ACHN (cell line): Measurements from ENCODE around the gene TUBA3D.
"Not testable (repeated sequence)": the region's sequence is repeated elsewhere in the genome, so short reads cannot be mapped to it uniquely, and the experiment has no call there.

ENCODE experiments used
- DNase-seq: peaks from one replicate; pipeline ENCODE4 v3.0.0-alpha.2; 2015
- in situ Hi-C: cut with HindIII; loops from 2 replicates; pipeline ENCODE4 v1.10.0; 2017; ENCODE audit warnings: low sequenced_read_pairs, low pct_ligation_motif_present, low pct_unique_long_range_greater_than_20kb

The TUBA3D gene

DNA sequence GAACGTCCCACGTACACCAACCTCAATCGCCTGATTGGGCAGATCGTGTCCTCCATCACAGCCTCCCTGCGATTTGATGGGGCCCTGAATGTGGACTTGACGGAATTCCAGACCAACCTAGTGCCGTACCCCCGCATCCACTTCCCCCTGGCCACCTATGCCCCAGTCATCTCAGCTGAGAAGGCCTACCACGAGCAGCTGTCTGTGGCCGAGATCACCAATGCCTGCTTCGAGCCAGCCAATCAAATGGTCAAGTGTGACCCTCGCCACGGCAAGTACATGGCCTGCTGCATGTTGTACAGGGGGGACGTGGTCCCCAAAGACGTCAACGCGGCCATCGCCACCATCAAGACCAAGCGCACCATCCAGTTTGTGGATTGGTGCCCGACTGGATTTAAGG lies 4.4 kb downstream of the TUBA3D start:
- DNase-seq, in situ Hi-C loops: not testable (repeated sequence)

- DNase-seq, in situ Hi-C loops: not testable (repeated sequence)
These were observed 6.7 kb downstream of the TUBA3D start for GRCh38 chr2:131482506-131483155.

- in situ Hi-C loops, result not testable (repeated sequence)
These were observed 8.3 kb downstream of the TUBA3D start for GRCh38 chr2:131483981-131484820.

GRCh38 chr2:131484906-131485460 lies 9.1 kb downstream of the TUBA3D start:
- in situ Hi-C loops, DNase-seq: not testable (repeated sequence)

More at GRCh38 chr2:131483981-131484820, 8.3 kb downstream of the TUBA3D start:
- not testable (repeated sequence) for DNase-seq

GRCh38 chr2:131486201-131486902 lies 10.4 kb downstream of the TUBA3D start:
- in situ Hi-C loops, DNase-seq: not testable (repeated sequence)

DNA sequence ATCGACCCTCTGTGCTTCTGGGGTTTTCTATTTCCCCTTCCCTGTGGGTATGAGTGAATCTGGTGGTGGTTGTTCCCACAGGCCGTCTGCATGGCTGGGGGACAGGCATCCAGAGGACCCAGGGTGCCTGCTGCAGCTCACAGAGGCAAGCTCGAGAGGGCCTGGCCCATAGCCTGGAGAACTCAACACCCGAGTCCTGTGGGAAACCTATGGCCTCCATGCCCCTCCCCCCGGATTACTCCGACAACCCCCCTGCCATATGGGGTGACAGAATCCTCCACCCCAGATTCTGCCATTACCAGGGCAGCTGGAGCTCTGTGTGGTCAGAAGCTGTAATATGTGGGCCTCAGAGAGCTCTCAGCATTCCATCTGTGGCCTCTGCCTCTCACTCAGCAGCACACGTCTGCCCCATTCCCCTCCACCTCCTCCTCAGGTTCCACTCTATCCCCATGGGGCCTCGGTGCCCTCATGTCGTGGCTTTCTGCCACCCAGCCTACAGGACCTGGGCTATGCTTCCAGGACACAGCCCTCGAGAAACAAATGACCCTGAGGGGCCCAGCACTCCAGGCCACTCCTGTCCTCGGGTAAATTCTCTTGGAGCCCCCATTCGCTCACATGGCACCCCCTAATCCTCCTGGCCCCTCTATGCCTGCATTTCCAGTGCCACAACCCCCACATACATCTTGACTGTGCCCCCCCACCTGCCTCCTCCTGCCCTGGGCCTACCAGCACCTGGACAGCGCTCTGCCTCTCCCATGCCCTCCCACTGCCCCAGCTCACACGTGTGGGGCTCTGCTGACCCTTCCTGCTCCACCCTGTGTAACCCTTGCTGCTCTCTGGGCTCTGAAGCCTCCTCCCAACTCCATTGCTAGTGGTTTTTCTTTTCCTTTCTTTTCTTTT lies 12.6 kb downstream of the TUBA3D start:
- in situ Hi-C loops, result no loop called here

DNA sequence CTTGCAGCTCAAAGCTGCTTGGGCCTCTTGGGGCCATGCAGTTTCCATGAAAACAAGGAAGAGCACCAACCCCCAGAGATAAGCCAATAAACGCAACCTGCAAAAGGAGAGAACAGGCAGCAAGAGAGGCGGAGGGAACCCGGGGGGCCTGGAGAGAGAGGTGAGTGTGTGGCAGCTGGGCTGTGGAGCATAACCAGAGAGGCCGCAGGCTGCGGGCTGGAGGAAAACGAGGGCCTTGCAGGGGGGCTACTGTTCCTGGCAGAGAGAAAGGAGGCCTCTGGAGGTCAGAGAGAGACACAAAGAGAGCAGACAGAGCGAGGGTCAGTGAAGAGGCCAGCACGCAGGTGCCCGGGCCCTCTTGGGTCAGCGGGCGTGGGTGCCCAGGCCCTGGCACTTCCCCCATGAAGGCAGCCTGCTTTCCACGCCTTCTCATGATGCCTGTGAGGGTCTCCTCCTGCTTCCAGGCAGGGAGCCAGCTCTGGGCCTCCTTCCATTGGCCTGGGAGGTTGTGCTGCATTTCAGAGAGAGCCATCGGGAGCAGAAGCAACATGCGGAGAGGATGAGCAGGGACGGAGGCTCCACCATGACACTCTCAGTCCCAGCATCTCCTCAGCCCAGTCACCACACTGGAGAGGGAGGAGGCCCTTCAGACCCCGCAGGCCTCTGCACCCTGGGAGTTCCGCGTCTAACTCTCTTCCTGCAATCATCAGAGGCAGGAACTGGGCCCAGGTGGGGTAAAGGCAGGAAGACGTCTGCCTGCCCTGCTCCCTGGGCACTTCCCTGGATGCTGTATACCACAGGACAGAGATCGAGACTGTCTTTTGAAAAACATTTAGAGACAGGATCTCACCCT lies 14.9 kb downstream of the TUBA3D start:
- DNase-seq, result peak; percentile 6
- in situ Hi-C loops, result not testable (repeated sequence)

More for the DNA sequence above, 12.6 kb downstream of the TUBA3D start:
- no peak for DNase-seq

DNA sequence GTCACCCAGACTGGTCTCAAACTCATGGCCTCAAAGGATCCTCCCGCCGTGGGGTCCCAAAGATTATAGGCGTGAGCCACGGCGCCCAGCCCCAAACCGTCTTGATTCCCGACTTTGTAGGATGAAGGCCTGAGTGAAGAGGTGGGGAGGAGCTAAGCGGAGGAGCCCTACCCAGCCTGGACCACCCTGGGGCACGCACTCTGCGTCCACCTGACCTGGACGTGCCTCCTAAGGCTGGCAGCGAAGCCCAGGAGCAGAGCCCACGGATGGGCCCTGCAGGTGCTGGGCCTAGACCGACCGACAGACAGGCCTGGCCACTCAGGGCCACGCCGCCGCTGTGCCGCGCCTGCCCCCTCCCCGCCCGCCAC lies 15.5 kb downstream of the TUBA3D start:
- peak; percentile 7 for DNase-seq
- in situ Hi-C loops, result not testable (repeated sequence)

- DNase-seq, in situ Hi-C loops: not testable (repeated sequence)
These were observed 16.1 kb downstream of the TUBA3D start, which contains the start of gene MZT2A for GRCh38 chr2:131492015-131492417. Gene MZT2A (minus strand): TSS chr2:131492397. CDS start chr2:131492376, 21 bp downstream.

DNA sequence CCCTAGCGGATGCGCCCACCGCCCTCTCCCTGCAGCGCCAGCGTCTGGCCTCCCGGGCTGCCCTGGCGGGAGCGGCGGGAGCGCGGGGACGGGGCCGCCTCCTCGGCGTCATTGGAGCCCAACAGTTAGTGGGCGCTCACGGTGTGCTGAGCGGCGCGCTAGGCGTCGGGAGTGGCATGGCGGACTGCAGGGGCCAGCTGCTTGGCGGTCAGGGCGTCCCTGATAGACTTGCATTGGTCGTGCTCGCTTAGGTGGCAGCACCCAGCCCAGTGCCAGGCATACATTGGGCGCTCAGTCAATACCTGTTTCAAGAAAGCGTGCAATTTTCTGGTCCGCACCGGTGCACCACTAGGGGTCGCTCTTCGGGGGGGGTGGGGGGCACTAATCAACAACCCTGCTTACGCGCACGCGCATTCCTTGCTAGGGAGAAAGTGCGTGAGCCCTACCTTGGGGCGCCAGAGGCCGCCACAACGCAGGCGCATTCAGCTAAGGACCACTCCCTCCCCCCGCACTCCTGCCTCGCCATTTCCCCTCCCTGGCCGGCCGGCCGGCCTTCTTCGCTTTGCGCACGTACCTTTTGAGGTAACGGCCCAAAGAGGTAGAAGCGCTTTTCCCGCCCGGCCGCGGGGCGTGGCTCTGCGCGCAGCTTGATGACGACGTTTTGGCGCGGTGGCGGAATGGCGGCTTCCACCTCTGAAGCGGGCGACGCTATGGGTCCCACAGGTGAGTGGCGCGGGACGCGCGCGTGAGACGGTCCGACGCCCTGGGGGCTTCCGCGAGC lies 16.7 kb downstream of the TUBA3D start:
- peak; percentile 98 for DNase-seq
- in situ Hi-C loops, result no loop called here

DNA sequence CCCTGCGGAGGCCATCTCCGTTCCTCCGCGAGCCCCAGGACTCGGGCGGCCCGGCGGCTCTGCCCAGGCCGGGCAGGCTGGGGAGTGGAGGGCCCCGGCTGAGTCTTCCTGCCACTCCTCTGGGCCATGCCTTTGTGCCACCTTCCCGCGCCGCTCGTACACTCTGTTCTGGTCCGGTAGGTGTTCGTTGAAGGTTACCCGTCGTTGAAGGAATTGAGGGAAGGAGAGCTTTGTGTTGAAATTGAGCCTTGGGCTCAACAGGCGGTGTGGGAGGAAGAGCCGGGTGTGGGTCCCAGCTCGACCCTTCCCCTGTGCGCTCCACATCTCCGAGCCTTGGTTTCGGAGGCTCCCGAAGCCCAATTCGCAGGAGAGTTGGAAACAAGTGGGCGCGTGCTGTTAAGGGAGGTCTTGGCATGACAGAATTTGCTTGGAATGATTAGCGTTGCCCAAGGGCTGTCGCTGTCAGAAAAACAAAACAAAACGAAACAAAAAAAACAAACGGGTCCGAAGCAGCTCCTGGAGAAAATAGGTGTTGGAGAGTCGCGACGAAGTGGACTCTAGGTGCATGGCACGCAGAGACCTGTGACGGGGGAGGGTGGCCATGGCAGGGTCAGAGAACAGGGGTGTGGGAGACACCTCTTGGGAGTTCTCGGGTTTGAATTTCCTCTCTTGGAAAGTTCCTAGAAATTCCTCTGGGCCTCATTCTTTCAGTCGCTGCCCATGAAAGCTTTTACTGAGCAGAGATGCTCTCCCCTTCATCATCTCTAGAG lies 17.5 kb downstream of the TUBA3D start:
- in situ Hi-C loops, result no loop called here
- DNase-seq, result no peak

DNA sequence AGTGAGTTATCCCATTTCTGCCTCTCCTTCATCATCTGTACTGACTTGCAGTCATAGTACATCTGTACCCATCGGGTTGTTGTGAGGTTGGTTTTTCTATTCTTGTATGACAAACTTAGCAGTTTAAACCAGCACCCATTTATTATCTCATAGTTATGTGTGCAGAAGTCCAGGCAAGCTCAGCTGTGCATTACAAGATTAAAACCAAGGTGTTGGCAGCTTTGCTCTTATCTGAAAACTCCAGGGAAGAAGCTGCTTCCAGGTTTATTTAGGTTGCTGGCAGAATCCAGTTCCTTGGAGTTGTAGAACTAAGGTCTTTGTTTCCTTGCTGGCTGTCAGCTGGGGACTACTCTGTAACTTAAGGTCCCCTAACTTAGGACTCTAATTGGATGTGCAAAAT lies 19.6 kb downstream of the TUBA3D start:
- DNase-seq, in situ Hi-C loops: not testable (repeated sequence)

DNA sequence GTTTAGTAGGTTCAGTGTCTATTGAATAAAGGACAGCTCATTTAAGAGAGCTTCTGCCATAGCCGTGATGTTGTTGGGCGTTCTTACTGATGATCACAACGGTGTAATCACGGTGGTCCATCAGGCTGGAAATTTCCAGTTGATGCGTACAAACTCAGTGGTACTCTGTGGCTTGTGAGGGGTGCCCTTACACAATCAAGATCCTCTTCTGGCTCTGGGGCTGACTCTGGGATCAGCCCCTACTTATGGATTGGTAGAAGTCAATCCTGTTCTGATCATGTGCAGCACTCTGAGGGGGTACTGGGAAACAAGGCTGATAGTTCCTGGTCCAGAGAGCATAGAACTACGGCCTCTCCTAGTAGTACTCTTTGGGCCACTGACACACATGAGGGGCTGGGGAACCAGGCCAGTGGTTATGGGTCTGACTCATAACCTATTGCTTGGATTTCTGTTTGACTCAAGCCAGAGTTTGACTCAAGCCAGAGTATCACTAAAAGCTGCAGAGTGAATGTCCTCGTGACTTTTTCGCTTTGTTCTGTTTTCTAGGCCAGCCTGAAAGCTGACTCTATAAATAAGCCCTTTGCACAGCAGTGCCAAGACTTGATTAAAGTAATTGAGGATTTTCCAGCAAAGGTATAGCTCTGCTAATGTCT lies 22.5 kb downstream of the TUBA3D start:
- in situ Hi-C loops, result not testable (repeated sequence)
- DNase-seq, result peak; percentile 27

- DNase-seq, in situ Hi-C loops: not testable (repeated sequence)
These were observed 27.7 kb downstream of the TUBA3D start for GRCh38 chr2:131503587-131503986.

DNA sequence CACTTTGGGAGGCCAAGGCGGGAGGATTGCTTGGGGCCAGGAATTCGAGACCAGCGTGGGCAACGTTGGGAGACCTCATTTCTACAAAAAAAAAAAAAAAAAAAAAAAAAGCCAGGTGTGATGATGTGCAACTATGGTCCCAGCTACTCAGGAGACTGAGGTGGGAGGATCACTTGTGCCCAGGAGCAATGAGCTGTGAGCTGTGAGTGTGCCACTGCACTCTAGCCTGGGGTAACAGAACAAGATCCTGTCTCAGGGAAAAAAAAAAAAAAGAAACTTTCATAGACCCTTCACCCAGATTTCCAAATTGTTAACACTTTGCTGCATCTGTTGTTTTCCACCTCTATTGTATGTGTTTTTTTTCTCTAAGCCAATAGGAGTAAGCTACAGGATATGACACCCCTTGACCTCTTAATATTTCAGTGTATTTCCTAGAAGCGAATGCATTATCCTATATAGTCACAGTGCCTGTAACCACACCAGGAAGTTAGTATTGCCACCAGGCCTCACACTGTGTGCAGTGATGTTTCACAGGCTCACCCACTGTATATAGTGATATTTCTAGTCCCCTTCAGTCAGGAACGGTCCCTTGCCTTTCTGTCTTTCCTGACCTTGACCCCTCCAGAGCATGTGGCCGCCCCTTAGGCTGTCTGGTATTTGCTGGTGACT lies 28.3 kb downstream of the TUBA3D start:
- DNase-seq, in situ Hi-C loops: not testable (repeated sequence)
